HCT116 (cell line): ENCODE measurements around the gene QRSL1. TPM values are rescaled to one million over a fixed set of nuclear protein-coding genes. Genes with fewer than 3 reads are reported as not detected.
"Not testable (repeated sequence)": the region's sequence is repeated elsewhere in the genome, so short reads cannot be mapped to it uniquely, and the experiment has no call there.

Experiments
- ATAC-seq: fragments of 200-7000 bp; cut with Tn5 transposase; 2 replicates; pipeline ENCODE4 v1.9.1; 2020; ENCODE audit warnings: mild to moderate bottlenecking, moderate library complexity
- BruUV-seq: library from RNA; stranded (reverse); fragments of 400-500 nt; replicated peaks from 2 replicates; lab custom pipeline; 2021; lab: Mats Ljungman, UMichigan
- CTCF ChIA-PET: fragments of 300-600 bp; sonication (Branson Sonifier 250); formaldehyde crosslinking; loops from one replicate; lab custom pipeline; 2021; ENCODE audit warnings: antibody characterized with exemption; lab: Charles Lee
- POLR2A ChIA-PET: fragments of 300-600, 350-600 bp; sonication (Branson Sonifier 250); formaldehyde crosslinking; loops from one replicate; lab custom pipeline; 2021; ENCODE audit warnings: antibody characterized with exemption; lab: Charles Lee
- RAD21 ChIA-PET, 2 experiments: fragments of 300-600 bp; sonication (Branson Sonifier 250); formaldehyde crosslinking; loops; one replicate each; lab custom pipeline; 2023; ENCODE audit warnings: low total read pairs in 2 of 2; ENCODE audit not compliant: uncharacterized antibody in 2 of 2, unreplicated experiment in 2 of 2, low non-redundant PET in 1 of 2; lab: Charles Lee
- DNase-seq: peaks from one replicate; pipeline ENCODE4 v3.0.0-alpha.2; 2010; ENCODE audit warnings: low read depth, low spot score
- H2AFZ ChIP-seq: fragments of 200-600 bp; shearing (Covaris generic), sonication (generic); 2 replicates; pipeline ENCODE4 v1.6.1; 2017; ENCODE audit warnings: low read depth, mixed run types, mixed read lengths, antibody characterized with exemption, low read length; ENCODE audit not compliant: poor library complexity, severe bottlenecking
- H3K27ac ChIP-seq: 2 replicates; pipeline ENCODE4 v1.5.1; 2012; ENCODE audit warnings: low read depth, low read length
- H3K27me3 ChIP-seq: fragments of 200-600 bp; sonication (generic); 2 replicates; pipeline ENCODE4 v1.6.1; 2016; ENCODE audit warnings: mixed run types, low read length, mixed read lengths; ENCODE audit not compliant: insufficient read depth
- H3K36me3 ChIP-seq, 2 experiments: fragments of 200-500 bp in 1 of 2; fragments of 200-600 bp in 1 of 2; sonication (Bioruptor generic) in 1 of 2; sonication (generic) in 1 of 2; 2 replicates each; pipeline versions ENCODE4 v1.5.1 to v1.6.1; 2014 to 2016; ENCODE audit warnings: low read length in 2 of 2, inconsistent platforms in 1 of 2, mixed read lengths in 1 of 2, mixed run types in 1 of 2; ENCODE audit not compliant: insufficient read depth in 2 of 2, control insufficient read depth in 1 of 2
- H3K4me1 ChIP-seq, 2 experiments: fragments of 200-600 bp in 1 of 2; sonication (generic) in 1 of 2; 2 replicates each; pipeline versions ENCODE4 v1.5.1 to v1.6.1; 2012 to 2017; ENCODE audit warnings: low read length in 2 of 2, inconsistent platforms in 1 of 2, mild to moderate bottlenecking in 1 of 2, mixed read lengths in 1 of 2, mixed run types in 1 of 2, moderate library complexity in 1 of 2; ENCODE audit not compliant: insufficient read depth in 2 of 2, control insufficient read depth in 1 of 2
- H3K4me2 ChIP-seq: fragments of 200-600 bp; sonication (generic); 2 replicates; pipeline ENCODE4 v1.6.1; 2017; ENCODE audit warnings: mixed run types, low read length, mixed read lengths
- H3K4me3 ChIP-seq, 2 experiments: fragments of 200-600 bp in 1 of 2; sonication (generic) in 1 of 2; replicated peaks in 1 of 2; 2 replicates each; pipeline ENCODE4 v1.5.1; 2011 to 2016; ENCODE audit warnings: low read length in 2 of 2, control low read depth in 1 of 2, low read depth in 1 of 2, mild to moderate bottlenecking in 1 of 2, mixed read lengths in 1 of 2, mixed run types in 1 of 2
- H3K79me2 ChIP-seq: fragments of 200-600 bp; sonication (generic); 2 replicates; pipeline ENCODE4 v1.6.1; 2017; ENCODE audit warnings: mild to moderate bottlenecking, mixed run types, low read length, moderate library complexity, mixed read lengths; ENCODE audit not compliant: insufficient read depth
- H3K9ac ChIP-seq: fragments of 200-600 bp; sonication (generic); 2 replicates; pipeline ENCODE4 v1.6.1; 2016; ENCODE audit warnings: low read length, mixed read lengths
- H3K9me2 ChIP-seq: fragments of 200-600 bp; sonication (generic), shearing (Covaris generic); 2 replicates; pipeline ENCODE4 v1.6.1; 2017; ENCODE audit warnings: mixed run types, mild to moderate bottlenecking, moderate library complexity; ENCODE audit not compliant: insufficient read depth
- H3K9me3 ChIP-seq, 2 experiments: fragments of 200-500 bp in 1 of 2; fragments of 200-600 bp in 1 of 2; sonication (Bioruptor generic) in 1 of 2; sonication (generic) in 1 of 2; 2 replicates each; pipeline ENCODE4 v1.6.1; 2014 to 2017; ENCODE audit warnings: low read length in 2 of 2, mixed read lengths in 2 of 2, inconsistent platforms in 1 of 2, low read depth in 1 of 2, mild to moderate bottlenecking in 1 of 2, mixed run types in 1 of 2, moderate library complexity in 1 of 2; ENCODE audit not compliant: control insufficient read depth in 1 of 2, insufficient read depth in 1 of 2
- H4K20me1 ChIP-seq: fragments of 200-600 bp; sonication (generic), shearing (Covaris generic); 2 replicates; pipeline ENCODE4 v1.6.1; 2017; ENCODE audit warnings: mixed run types, mild to moderate bottlenecking, moderate library complexity; ENCODE audit not compliant: insufficient read depth
- ATF3 ChIP-seq: IDR thresholded peaks from 2 replicates; pipeline ENCODE4 v1.6.1; 2012
- REST ChIP-seq: IDR thresholded peaks from 2 replicates; pipeline ENCODE4 v1.6.1; 2012; ENCODE audit warnings: low read depth
- SP1 ChIP-seq: IDR thresholded peaks from 2 replicates; pipeline ENCODE4 v1.6.1; 2012; ENCODE audit warnings: low read depth
- ZFX ChIP-seq: fragments of 450-650 bp; IDR thresholded peaks from 2 replicates; pipeline ENCODE4 v1.6.1; 2017
- intact Hi-C: fragments of 100-400 bp; cut with micrococcal nuclease; formaldehyde crosslinking; loops from 2 replicates; pipeline ENCODE4 v1.10.0; 2022
- total RNA-seq: library from RNA; stranded (reverse); gene quantifications from one replicate; pipeline ENCODE4 v1.2.1, GENCODE V29; 2021; ENCODE audit not compliant: unreplicated experiment

The QRSL1 gene
- total RNA-seq, 1 experiment from 2014 or later, result 16.0 TPM

GRCh38 chr6:106700581-106700980 is 71.2 kb downstream of the QRSL1 start:
- Histone ChIP-seq H3K4me3 (no peak overlapping the region), H3K4me2 (no peak overlapping the region), H4K20me1 (no peaks in the 10 kb centered on the region), H3K9me3 (peaks cover 5% of the 10 kb centered on the region in 2 experiments; a peak in 2 of 4 replicates), H3K9me2 (no peaks in the 10 kb centered on the region), H3K27me3 (no peaks in the 10 kb centered on the region), H3K27ac (no peak overlapping the region), H3K4me1 (no peaks in the 10 kb centered on the region), H3K36me3 (no peaks in the 10 kb centered on the region), H3K9ac (no peak overlapping the region), H2AFZ (no peak overlapping the region), H3K79me2 (no peaks in the 10 kb centered on the region)
- DNase-seq (no peak), ATAC-seq (no peak)
- ChIA-PET CTCF (no interaction called here), RAD21 (no interaction called here), POLR2A (no interaction called here)
- intact Hi-C loops, result no loop called here
- TF ChIP-seq ZFX (no peak), ATF3 (no peak), SP1 (no peak), REST (no peak)
- no TSS peak for BruUV-seq

- H2AFZ ChIP-seq, H3K9me3 ChIP-seq, ATAC-seq, BruUV-seq, H3K36me3 ChIP-seq, RAD21 ChIA-PET, H3K27ac ChIP-seq, DNase-seq, H3K9ac ChIP-seq, H3K4me3 ChIP-seq, H3K4me2 ChIP-seq, POLR2A ChIA-PET, H3K4me1 ChIP-seq, H3K79me2 ChIP-seq, intact Hi-C loops, H3K27me3 ChIP-seq, H4K20me1 ChIP-seq, CTCF ChIA-PET, H3K9me2 ChIP-seq: not testable (repeated sequence)
These were observed 71.8 kb downstream of the QRSL1 start for GRCh38 chr6:106701201-106701600.
